Brain pericyte (primary cell): ENCODE measurements around the gene ZCCHC14.
A peak's percentile ranks its signal among the peaks of the same experiment; 100 is the strongest.
"Not testable (repeated sequence)": the region's sequence is repeated elsewhere in the genome, so short reads cannot be mapped to it uniquely, and the experiment has no call there.

Experiments used
- DNase-seq: peaks from one replicate; pipeline ENCODE4 v3.0.0-alpha.2; 2012; ENCODE audit warnings: low read depth, low spot score

The ZCCHC14 gene

DNA sequence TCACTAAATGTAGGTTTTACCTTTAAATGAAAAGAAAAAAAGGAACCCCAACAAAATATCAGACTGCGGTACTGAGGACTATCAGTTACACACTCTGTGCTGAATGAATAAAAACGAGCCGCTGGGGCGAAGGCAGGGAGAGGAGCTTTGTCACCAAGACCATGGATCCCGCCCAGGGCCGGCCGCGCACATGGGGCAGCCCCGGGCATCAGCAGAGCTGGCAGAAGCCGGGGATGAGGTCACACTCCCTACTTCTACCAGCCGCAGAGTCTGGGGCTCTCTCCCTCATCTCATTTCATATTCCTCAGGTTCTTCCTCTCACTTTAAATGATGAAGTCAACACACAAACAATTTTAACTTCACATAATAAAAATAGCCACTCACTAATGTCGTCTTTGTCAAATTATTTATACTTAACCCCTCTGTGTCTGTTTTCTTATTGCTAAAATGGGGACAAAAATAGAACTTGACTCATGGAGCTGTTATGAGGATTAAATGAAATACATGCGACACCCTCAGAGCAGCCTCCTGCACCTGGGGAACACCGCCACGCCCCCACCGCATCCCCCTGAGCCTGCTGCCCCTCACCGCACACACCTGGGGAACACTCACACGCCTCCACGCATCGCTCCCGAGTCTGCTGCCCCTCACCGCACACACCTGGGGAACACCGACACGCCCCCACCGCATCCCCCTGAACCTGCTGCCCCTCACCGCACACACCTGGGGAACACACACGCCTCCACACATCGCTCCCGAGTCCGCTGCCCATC is 15.4 kb downstream of the ZCCHC14 start:
- DNase-seq, result not testable (repeated sequence)

DNA sequence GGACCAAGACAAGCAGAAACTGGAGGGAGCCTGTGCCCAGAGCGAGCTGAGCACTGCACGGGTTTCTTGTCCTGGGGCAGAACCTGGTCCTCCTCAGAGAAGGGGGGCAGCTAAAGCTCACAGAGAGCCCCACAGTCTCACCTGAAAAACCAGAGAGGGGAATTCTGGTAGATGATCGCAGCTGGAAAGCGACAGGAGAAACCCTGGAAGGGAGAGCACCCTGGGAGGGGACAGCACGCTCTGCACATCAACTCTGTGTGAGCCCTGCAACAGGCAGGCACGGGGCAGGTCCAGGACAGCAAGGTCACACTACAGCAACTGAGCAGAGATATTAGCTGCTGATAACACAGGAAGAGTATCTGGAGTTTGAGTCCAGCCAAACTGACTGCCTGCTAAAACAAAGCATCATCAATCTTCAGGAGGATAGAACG is 18.2 kb downstream of the ZCCHC14 start:
- DNase-seq, result no peak

DNA sequence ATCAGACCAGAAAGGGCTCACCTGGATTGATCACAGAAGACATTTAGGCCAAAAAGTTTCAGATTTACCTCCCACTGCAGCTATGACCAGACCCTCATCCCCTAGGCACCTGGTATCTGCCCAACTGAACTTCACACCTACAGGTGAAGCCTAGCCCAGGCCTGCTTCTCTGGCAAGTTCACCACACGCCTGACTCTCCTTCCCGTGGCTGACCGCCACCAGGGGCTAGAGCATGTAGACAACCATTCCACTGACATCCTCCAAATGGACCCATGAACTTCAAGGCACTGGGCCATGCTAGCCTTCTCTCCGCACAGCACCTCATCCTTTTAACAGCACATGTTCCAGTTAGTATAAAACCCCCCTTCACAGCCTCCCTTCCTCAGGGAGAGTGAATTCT is 18.8 kb downstream of the ZCCHC14 start:
- DNase-seq, result no peak

DNA sequence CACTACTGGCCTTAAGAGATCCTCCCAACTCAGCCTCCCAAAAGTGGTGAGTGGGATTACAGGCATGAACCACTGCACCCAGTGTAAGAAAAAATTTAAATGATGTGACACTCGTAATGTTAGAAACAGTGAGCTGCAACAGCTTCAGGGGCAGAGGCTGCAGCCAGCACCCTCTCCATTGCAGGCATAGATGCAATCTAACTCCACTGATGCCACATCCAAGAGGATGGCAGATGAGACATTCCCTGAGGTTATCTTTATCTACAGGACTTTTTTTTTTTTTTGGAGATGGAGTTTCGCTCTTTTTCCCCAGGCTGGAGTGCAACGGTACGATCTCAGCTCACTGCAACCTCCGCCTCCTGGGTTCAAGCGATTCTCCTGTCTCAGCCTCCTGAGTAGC is 19.9 kb downstream of the ZCCHC14 start:
- no peak for DNase-seq

DNA sequence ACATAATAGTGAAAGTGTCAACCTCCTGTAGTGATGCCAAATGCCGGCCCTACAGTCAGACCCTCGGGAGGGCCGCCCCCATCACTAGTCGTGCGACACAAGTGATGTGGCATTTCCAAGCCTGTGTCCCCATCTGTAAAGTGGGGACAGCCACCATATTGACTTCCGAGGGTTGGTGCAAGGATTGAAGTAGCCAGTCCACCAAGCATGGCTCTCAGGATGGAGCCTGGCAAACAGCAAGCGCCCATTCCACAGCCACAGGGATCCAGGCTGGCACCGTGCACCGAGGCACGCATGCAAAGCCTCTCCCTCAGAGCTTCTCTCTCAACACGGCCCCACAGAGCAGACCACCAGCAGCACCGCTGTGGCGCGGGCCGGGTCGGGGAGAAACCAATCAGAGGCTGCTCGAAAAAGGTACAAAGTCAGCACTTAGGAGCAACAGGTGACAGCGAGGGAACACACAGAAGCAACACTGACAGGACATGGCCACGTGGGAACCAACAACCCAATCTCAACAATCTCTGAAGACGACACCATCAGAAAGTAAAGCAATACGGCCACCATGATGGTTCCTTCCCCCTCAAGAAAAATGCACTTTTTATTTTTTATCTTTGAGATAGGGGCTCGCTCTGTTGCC is 20.6 kb downstream of the ZCCHC14 start:
- DNase-seq, result no peak

DNA sequence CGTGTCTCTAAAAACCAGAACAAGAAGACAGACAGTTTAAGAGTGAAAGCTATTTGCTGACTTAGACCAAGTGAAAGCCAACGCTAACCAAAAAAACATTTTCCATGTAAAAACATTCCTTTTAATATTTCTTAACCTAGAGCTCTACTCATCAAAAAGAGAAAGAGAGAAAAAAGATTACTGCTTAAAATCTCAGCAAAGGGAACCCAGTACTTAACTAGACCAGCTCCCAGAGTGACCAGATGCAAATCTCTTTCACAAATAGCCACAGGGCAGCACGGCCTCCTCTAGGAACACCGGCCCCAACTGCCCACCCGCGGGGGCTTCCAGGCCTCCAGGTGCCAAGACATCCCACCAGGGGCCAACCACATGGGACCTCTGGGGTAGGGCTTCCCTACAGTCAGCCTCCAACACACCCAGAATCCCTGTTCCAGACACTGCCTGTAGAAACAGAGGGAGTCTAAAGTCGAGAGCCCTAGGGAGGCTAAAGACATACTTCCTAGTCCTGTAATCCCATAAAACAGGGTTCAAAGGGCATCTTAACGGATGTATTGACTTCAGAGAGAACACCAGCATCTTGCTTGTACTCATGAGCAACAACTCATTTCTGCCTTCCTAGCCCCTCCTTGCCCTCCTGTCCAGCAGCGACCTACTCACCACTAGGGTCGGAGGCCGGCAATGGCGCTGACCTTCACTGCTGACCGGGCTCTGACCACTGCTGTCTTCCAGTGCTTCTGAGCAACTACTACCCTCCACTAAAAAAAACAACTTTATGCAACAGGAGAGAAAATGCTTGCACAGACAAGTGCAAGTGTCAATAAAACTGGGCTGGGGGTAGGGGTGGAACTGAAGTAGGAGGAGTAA is 21.3 kb downstream of the ZCCHC14 start:
- no peak for DNase-seq

DNA sequence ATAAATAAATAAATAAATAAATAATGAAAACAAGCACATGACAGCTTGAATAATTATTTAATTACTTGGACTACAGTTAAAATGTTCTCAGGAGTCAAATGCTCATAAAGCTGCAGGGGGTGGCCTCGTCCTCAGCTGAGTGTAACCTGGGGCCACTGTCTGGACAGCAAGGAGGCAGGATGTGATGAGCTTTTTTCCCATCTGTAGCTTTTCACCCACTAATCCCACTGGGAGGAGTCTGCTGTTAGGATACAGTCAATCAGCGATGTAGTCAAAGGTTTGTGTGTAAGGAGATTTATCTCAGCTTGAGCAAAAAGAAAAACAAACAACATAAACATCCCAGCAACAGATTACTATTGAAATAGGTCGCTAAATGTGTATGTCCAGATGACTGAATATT is 22.5 kb downstream of the ZCCHC14 start:
- DNase-seq, result no peak

DNA sequence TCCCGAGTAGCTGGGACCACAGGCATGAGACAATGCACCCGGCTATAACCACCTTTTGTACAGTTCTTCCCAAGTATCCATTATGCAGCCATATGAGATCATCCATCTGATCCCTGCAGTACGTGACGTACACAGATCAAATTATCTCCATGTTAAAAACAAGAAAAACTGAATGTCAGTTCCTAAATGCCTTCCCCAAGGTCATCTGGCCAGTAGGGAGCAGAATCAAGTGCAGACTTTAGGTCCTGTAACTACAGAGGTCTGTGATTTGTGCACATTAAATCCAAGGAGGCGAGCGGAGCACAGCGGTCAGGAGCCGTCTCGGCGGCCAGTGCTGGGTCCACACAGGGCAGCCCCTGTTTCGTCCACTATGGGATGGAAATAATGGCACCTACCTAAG is 23.7 kb downstream of the ZCCHC14 start:
- no peak for DNase-seq

DNA sequence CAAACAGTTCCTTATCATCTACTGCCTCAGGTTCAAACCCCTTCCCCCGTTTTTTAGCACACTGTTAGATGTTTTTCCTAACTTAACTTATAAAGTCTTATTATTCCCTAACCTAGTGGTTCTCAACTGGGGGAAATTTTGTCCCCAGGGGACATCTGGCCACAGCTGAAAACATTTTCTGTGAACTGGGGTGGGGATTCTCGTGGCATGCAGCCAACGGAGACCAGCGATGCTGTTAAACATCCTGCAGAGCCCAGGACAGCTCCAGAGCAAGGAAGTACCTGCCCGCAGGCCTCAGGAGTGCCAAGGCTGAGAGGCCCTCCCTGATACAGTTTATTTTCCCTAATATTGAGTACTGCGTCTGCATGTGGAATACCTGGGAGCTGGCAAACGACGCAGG is 24.3 kb downstream of the ZCCHC14 start:
- DNase-seq, result no peak

DNA sequence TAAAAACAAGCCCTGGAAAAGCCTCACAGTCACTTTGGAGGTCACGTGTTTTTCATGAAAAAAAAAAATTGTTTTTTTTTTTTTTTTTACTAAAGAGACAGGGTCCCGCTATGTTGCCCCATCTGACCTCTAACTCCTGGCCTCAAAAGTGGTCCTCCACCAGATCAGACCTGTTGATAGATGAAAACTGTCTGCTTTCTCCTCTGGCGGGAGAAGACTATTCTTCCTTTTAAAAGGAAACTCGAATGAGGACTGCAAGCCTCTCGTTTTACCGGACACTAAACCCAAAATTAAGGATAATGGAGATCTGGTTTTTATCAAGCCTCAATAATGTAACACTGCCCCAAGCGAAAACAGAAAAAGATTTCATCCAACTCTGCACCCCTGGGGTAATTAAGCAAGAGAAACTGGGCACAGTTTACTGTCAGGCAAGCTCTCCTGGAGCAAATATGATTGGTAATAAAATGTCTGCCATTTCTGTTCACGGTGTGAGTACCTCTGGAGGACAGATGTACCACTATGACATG is 25.8 kb downstream of the ZCCHC14 start:
- no peak for DNase-seq

DNA sequence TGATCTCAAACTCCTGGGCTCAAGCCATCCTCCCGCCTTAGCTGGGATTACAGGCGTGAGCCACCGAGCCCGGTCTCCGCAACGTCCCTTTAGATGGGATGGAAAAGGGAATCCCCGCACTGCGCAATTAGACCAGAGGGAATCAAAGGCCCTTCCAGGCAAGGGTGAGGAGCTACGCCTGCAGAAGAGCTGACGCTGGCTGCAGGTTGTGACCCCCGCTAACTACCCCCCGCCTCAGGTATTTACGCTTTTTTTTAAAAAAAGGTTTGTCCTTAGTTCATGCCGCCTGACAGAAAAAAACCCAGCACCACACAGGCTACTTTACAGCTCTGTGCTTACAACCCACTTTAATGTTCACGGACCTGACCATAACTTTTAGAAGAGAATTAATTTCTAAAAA is 26.9 kb downstream of the ZCCHC14 start:
- DNase-seq, result no peak

DNA sequence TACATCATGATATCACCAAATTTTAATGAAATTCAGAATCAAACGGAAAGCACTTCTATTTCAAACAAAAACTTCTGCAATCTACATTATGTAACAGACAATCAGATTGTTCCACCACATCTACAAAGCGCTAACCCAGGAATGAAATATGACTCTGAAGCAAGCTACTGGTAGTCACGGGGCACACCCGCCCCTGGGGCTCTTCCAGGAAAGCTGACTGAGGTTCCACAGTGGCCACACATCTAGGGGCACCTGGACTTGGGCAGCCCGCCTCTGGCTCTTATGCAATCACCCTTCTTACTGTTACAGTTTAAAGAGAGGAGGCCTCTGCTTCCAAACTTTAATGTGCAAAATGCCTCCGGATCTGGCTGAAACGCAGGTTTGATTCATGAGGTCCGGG is 27.5 kb downstream of the ZCCHC14 start:
- no peak for DNase-seq

DNA sequence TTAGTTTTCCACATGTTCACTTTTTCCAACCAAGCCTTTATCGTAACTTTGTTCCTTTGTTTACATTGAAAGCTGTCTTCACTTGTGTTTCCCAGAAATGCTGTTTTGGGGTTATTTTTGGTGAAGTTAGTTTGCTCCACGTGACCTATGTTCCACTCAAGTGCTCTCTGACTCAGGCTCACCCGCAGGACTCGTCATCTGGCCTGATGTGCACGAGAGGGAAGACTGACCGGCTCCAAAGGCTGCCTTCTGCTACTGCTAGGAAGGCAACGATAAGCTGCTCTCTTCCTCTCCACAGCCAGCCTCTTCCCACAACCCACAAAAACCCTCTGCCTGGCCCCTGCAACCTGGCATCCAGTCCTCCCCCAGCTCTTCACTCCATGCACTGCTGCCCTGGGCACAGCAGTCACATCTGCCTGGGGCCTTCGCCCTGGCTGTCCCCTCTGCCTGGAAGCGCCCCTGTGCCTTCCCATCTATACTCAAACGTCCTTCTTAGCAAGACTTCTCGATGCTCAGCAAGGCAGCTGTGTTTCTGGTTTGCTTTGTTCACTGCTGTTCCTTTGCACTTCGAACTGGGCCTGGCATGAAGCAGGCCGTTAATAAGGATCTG is 28.0 kb downstream of the ZCCHC14 start:
- DNase-seq, result peak; percentile 58

DNA sequence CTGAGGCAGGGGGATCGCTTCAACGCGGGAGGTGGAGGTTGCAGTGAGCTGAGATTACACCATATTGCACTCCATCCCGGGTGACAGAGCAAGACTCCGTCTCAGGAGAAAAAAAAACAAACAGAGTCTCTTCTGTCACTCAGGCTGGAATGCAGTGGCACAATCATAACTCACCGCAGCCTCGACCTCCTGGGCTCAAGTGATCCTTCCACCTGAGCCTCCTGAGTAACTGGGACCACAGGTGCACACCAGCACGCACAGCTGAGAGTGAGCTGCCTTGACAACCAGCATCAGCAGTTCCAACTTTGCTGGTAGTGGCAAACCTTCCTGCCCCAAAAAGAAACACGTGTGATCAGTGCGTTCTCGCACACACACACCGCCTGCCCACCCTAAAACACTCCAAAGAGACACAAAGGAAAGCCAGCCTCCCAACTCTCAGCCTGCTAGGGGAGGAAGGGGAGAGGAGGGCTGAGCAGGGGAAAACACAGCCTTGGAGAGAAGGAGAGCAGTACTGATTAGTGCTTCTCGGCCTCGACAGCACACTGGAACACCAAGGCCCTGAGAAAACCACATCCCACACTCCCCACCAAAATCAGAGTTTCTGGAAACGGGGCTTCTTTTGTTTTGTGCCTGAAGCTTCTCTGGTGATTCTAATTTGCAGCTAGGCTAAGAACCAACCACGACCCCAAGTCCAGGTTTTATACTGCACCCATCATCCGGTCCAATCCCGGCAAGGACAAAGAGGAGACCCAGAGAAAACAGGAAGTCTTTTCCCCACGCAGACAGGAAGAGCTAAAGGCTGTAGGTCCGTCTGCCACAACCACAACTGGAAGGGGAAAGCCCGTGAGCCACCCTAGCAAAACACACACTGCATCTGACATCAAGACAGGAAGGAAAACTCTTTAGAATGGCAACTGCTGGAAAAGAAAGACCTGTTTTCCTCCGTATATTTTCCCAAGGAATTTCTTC is 28.8 kb downstream of the ZCCHC14 start:
- DNase-seq, result no peak

DNA sequence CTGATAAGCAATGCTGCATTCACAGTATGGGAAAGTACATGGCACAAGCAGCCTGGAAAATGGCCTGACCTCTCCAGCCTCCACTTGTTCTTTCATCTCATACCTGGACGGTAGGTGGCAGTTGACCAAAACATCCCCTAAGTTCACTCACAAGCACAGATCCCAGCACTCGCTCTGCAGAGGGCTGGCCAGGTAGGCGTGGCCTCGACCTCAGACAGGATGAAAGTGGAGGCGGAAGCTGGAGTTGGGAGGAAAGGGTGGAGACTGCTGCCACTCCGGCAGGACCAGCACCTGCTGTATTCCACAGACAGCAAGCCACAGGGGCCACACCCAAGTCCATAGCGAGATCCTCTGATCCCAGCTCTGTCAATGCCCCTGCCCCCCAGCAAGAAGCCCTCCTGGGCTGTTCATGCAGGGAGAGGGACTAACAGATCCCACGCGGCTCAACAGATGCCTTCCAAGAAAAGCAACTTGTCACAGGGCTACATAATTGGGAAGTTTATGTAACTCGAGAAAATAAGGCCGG is 31.3 kb downstream of the ZCCHC14 start:
- DNase-seq, result no peak

DNA sequence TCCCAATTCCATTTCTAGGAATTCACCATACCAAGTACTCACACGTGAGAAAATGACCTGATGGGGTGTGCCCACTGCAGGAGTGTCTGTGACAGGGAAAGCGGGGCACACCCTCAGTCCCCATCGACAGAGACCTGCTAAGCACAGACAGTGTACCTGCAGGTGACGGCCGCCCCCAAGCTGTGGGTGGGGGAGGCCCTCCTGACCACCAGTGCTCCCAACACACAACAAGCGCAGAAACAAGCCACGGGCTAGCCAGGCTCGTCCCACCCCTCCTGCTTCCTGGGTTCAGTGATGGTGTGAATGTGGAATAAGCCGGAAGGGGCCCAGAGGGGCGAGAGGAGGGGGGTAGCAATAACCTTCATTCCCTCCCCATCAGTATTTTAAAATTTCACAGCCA is 31.9 kb downstream of the ZCCHC14 start:
- DNase-seq, result no peak

DNA sequence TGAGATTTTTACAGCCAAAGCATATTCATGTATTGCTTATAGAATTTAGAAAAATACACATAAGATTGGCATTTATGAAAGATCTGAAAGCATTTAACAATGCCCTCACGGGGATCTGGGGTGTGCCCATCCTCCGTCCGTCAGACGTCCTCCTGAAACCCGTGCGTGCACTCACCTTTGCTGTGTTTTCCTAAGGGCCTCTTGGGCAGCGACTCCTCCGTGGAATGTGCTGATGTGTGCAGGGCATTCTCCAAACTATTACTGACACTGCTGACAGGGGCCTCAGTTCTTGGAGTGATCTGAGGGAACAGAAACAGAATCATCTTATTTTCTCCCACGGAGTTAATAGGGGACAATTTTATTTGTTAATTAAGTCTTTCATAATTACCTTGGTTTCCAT is 33.0 kb downstream of the ZCCHC14 start:
- no peak for DNase-seq

DNA sequence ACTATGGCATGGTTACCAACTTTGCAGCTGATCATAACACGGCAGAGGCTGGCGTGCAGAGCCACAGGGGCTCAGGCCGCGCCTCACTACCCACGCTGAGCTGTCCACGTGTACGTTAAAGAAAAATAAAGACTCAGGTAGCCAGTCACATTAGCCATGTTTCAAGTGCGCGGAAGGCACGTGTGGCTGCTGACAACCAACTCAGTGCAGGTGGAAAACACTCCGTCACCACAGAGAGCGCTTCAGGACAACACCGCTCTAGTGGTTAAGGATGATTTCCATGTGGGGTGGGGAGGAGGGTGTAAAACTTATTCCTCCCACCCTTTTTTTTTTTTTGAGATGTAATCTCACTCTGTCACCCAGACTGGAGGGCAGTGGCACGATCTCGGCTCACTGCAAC is 33.8 kb downstream of the ZCCHC14 start:
- DNase-seq, result no peak

DNA sequence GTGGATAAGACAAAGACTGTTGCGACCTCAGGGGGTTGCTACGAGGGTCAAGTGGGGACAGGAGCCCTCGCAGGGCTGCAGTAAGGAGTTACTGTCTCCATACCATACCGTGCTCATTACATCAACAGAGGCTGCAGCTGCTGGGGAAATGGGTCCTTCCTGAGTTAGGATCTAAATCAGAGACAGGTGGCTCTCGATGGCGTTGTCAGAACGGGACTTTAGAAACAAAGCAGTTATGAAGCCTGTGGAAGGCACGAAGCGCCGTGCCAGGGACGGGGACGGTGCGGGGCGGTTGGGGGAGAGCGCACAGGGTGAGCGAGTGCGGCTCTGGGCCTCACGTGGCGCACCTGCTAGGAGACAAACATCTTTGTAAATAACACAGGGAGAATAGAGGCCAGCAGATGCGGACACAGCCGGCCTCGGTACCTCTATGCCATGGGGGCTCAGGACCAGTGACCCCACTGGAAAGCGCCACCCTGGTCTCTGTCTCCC is 34.4 kb downstream of the ZCCHC14 start:
- no peak for DNase-seq

DNA sequence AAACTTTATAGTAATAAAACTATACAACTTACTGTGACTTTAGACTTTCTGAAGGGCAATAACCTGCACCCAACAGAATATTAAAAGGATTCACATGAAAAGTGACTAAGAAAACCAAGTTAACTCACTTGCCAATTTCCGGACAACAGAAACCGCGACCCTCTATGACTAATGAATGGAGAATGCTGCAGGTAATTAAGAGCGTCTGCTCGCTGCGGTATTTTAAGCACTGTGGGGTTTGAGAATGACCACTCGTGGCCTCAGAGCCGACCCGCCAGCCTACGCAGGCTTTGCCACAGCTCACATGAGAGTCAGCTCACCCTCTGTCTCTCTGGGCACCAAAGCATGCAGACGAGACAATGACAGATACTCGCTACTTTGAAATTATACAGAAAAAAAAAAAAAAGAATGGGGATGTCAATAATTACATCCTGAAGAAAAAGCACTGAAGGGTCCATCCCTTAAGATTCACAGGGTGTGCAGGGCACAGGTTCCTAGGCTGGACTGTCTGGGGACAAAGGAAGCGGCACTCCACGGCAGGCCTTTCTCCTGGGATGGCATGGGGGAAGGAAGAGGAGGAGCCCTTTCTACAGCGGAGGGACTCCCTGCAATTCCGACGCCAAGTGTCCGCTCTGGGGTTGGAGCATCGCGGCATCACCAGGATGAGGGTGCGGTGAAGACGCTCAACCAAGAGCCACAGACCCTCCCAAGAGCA is 35.0 kb downstream of the ZCCHC14 start:
- DNase-seq, result no peak
